Natural killer cell (primary cell): ENCODE results near the gene CPO. TPM values are rescaled to one million over a fixed set of nuclear protein-coding genes. Genes with fewer than 3 reads are reported as not detected.

Source experiments
- ATAC-seq, 3 donors: fragments of 150-1000 bp in 2 of 3; fragments of 200-7000 bp in 1 of 3; cut with Tn5 transposase; 1 replicate in 1 of 3; 2 replicates in 2 of 3; pipeline ENCODE4 v1.10.0; 2021; ENCODE audit warnings: mild to moderate bottlenecking in 2 of 3, moderate library complexity in 2 of 3
- DNase-seq, 2 donors: peaks; one replicate each; pipeline versions ENCODE4 v3.0.0 to v3.0.0-alpha.2; 2013 to 2021; ENCODE audit warnings: mixed read lengths in 1 of 2
- H3K27ac ChIP-seq: one replicate; pipeline ENCODE4 v1.5.1; 2013; ENCODE audit warnings: mild to moderate bottlenecking, low read length
- H3K27me3 ChIP-seq: one replicate; pipeline ENCODE4 v1.6.1; 2013; ENCODE audit warnings: low read length; ENCODE audit not compliant: control insufficient read depth, insufficient read depth
- H3K36me3 ChIP-seq: one replicate; pipeline ENCODE4 v1.6.1; 2013; ENCODE audit warnings: low read length; ENCODE audit not compliant: control insufficient read depth, insufficient read depth
- H3K4me1 ChIP-seq: one replicate; pipeline ENCODE4 v1.6.1; 2013; ENCODE audit warnings: low read length; ENCODE audit not compliant: control insufficient read depth, insufficient read depth
- H3K4me3 ChIP-seq: one replicate; pipeline ENCODE4 v1.5.1; 2013; ENCODE audit warnings: low read length
- H3K9me3 ChIP-seq: one replicate; pipeline ENCODE4 v1.6.1; 2013; ENCODE audit warnings: low read length; ENCODE audit not compliant: control insufficient read depth, insufficient read depth
- H3K27ac Mint-ChIP-seq, 2 donors: one replicate each; pipeline ENCODE4 v1.8.0; 2022; ENCODE audit warnings: mild to moderate bottlenecking in 2 of 2, mixed read lengths in 2 of 2, moderate library complexity in 1 of 2
- H3K27me3 Mint-ChIP-seq, 2 donors: one replicate each; pipeline ENCODE4 v1.8.0; 2022; ENCODE audit warnings: low read depth in 2 of 2, mixed read lengths in 2 of 2
- H3K36me3 Mint-ChIP-seq: one replicate; pipeline ENCODE4 v1.8.0; 2022; ENCODE audit warnings: mixed read lengths
- H3K4me1 Mint-ChIP-seq, 2 donors: one replicate each; pipeline ENCODE4 v1.8.0; 2022; ENCODE audit warnings: mixed read lengths in 2 of 2
- H3K4me3 Mint-ChIP-seq: one replicate; pipeline ENCODE4 v1.8.0; 2022; ENCODE audit warnings: mild to moderate bottlenecking, moderate library complexity, mixed read lengths
- H3K9me3 Mint-ChIP-seq, 2 donors: one replicate each; pipeline ENCODE4 v1.8.0; 2022; ENCODE audit warnings: mixed read lengths in 2 of 2
- CTCF ChIP-seq: fragments of 200-600 bp; IDR thresholded peaks from one replicate; pipeline ENCODE4 v1.8.0; 2022; ENCODE audit warnings: antibody characterized with exemption
- WGBS: methylation state at CpG from one replicate; pipeline ENCODE4 v1.1.7; 2013; ENCODE audit warnings: missing lambda C conversion rate; ENCODE audit not compliant: insufficient coverage; 5-methylcytosine and 5-hydroxymethylcytosine counted together
- intact Hi-C: fragments of 100-400 bp; cut with micrococcal nuclease; formaldehyde crosslinking; loops from one replicate; pipeline ENCODE4 v1.14.2; 2022
- total RNA-seq, 4 donors: library from RNA; stranded (reverse); fragments of 120-200 nt in 1 of 4; gene quantifications; one replicate each; pipeline versions ENCODE4 v1.2.3 to v1.2.4, GENCODE V29; 2013 to 2022

CPO gene
- total RNA-seq, 3 donors from 2014 or later (not counting 1 experiment from before 2014, with no cell fraction given) = not detected

DNA sequence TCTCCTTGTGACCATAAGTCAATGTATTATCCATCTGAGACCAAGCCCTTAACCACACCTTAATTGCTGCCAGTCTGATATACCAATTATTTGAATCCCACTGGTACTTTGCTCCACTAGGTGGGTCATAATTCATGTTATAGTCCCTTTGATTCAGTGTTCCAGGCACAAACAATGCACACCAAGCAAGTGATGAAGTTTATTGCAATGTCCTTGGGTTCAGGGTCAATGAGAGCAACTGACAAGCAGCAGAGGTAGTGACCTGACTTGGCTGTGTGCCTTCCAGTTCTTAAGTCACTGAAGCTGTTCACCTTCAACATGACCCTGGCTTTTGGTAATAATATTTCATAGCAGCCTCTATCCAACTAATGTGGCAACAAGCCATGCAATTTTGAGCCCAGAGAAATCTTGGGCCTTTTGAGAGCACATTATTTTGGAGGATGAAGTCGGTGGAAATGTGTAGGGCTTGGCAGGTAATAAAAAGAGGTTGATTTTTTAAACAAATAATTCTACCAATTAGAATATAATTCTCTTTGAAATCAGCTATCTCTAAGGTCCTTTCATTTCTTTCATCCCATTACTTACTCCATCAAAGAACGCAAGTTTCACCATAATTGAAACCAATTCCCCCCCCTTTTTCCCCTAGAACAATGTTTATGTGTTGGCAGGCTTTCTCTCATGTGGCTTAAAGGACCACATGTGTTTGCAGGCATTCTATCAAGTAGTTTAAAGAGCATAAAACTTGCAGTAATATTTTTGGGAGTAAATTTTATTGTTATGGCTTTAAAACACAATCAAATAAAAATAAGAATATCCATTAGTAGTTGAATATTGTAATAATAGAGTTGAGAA, 3.1 kb upstream of the CPO start:
- no peaks in the 10 kb centered on the region for H3K4me1 Mint-ChIP-seq
- H3K27me3 ChIP-seq = no peaks in the 10 kb centered on the region
- DNase-seq (no peak), ATAC-seq (no peak)
- 50% methylated on average over 1 of the region's 2 CpGs for WGBS
- H3K9me3 Mint-ChIP-seq = no peaks in the 10 kb centered on the region
- no peaks in the 10 kb centered on the region for H3K36me3 Mint-ChIP-seq
- TF ChIP-seq CTCF = no peak
- peaks cover 0 to 5% of the 10 kb centered on the region in 2 donors for H3K27me3 Mint-ChIP-seq
- no peak overlapping the region for H3K4me3 Mint-ChIP-seq
- H3K4me3 ChIP-seq = no peak overlapping the region
- H3K27ac ChIP-seq = no peak overlapping the region
- intact Hi-C loops = no loop called here
- no peaks in the 10 kb centered on the region for H3K9me3 ChIP-seq
- no peak overlapping the region for H3K27ac Mint-ChIP-seq
- H3K36me3 ChIP-seq = no peaks in the 10 kb centered on the region
- H3K4me1 ChIP-seq = no peaks in the 10 kb centered on the region

DNA sequence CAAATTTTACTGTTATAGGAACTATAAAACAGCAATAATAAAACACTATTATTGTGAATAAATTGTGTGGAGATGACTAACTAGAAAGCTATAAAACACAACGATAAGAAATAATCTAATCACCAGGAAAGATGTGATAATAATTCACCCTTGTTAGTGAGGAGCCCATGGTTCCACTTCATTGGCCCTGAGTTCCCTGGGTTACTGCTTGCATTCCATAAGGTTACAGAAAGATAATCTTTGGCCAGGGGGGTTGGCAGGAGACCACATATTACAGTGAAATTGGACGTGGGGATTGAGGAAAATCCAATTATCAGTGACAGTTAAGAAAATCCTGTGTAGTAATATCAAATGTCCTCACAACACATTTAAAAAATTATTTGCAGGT, 2.5 kb upstream of the CPO start:
- peaks cover 0 to 5% of the 10 kb centered on the region in 2 donors for H3K27me3 Mint-ChIP-seq
- H3K27ac Mint-ChIP-seq = no peak overlapping the region
- Histone ChIP-seq H3K4me3 (no peak overlapping the region), H3K27me3 (no peaks in the 10 kb centered on the region), H3K36me3 (no peaks in the 10 kb centered on the region), H3K9me3 (no peaks in the 10 kb centered on the region), H3K4me1 (no peaks in the 10 kb centered on the region), H3K27ac (no peak overlapping the region)
- no peak for DNase-seq
- intact Hi-C loops = no loop called here
- no peak for TF ChIP-seq CTCF
- H3K9me3 Mint-ChIP-seq = no peaks in the 10 kb centered on the region
- H3K4me1 Mint-ChIP-seq = no peaks in the 10 kb centered on the region
- no peaks in the 10 kb centered on the region for H3K36me3 Mint-ChIP-seq
- no peak for ATAC-seq
- no CpG with 5 or more reads among the region's 2 CpGs for WGBS
- H3K4me3 Mint-ChIP-seq = no peak overlapping the region

DNA sequence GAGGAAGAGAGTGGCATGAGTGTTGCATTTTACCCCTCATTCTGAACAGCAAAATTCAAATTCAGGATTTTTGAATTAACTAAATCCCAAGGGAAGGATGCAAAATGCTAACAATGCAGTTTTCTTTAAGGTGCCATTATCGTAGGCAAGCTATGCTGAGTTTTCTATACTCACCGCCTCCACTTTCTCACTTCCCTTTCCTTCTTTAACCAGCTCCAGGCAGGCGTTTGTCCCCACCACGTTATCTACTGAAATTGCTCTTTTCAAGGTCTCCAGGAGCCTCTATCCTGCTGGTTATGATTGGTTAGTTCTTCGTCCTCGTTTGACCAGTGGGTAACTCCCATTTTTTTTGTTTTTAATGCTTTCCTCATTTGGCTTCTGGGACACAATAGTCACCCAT, 1.8 kb upstream of the CPO start:
- no peak overlapping the region for H3K4me3 Mint-ChIP-seq
- no peaks in the 10 kb centered on the region for H3K4me1 Mint-ChIP-seq
- DNase-seq (no peak), ATAC-seq (no peak)
- H3K27me3 Mint-ChIP-seq = peaks cover 0 to 5% of the 10 kb centered on the region in 2 donors
- TF ChIP-seq CTCF = no peak
- Histone ChIP-seq H3K27me3 (no peaks in the 10 kb centered on the region), H3K27ac (no peak overlapping the region), H3K9me3 (no peaks in the 10 kb centered on the region), H3K4me1 (no peaks in the 10 kb centered on the region), H3K4me3 (no peak overlapping the region), H3K36me3 (no peaks in the 10 kb centered on the region)
- no peak overlapping the region for H3K27ac Mint-ChIP-seq
- intact Hi-C loops = no loop called here
- 74% methylated on average over 6 of the region's 6 CpGs for WGBS
- H3K36me3 Mint-ChIP-seq = no peaks in the 10 kb centered on the region
- no peaks in the 10 kb centered on the region for H3K9me3 Mint-ChIP-seq

DNA sequence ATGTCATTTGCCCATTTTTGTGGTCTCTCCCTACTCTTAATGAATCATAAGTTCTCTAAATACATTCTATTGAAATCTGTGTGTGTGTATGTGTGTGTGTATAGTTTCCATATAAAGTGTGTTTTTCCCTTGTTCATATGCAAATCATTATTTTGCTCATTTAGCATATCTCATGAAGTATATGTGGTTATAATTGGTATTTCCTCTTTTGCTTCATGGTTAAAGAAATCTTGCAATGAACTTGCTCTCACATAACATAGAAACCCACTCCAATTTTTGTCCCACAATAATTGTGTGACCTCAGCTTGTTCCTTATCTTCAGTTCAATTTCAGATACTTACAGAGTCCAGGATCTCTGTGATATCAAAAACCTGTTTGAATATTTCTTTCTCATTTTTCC, 1.2 kb downstream of the CPO start:
- Histone ChIP-seq H3K4me1 (no peaks in the 10 kb centered on the region), H3K27ac (no peak overlapping the region), H3K4me3 (no peak overlapping the region), H3K27me3 (no peaks in the 10 kb centered on the region), H3K36me3 (no peaks in the 10 kb centered on the region), H3K9me3 (no peaks in the 10 kb centered on the region)
- Mint-ChIP-seq H3K4me3 (no peak overlapping the region), H3K27ac (no peak overlapping the region), H3K27me3 (peaks cover 0 to 5% of the 10 kb centered on the region in 2 donors), H3K36me3 (no peaks in the 10 kb centered on the region), H3K4me1 (no peaks in the 10 kb centered on the region), H3K9me3 (no peaks in the 10 kb centered on the region)
- DNase-seq = no peak
- intact Hi-C loops = no loop called here
- no peak for TF ChIP-seq CTCF
- ATAC-seq = no peak
